Heart right ventricle (tissue), 16 donors: ENCODE measurements around the gene PFDN6. TPM values are rescaled to one million over a fixed set of nuclear protein-coding genes. Genes with fewer than 3 reads are reported as not detected.

Experiments used
- ATAC-seq, 8 donors: fragments of 200-7000 bp; cut with Tn5 transposase; one replicate each; pipeline ENCODE4 v1.9.1; 2020; ENCODE audit warnings: mild to moderate bottlenecking in 8 of 8, moderate library complexity in 8 of 8, moderate number of reproducible peaks in 1 of 8
- DNase-seq, 2 donors: peaks; one replicate each; pipeline ENCODE4 v3.0.0-alpha.2; 2020
- H3K27ac ChIP-seq, 10 donors: fragments of 200-600 bp; sonication (generic) in 2 of 10; one replicate each; pipeline versions ENCODE4 v1.5.0 to v1.8.0; 2020 to 2022; ENCODE audit warnings: mild to moderate bottlenecking in 3 of 10
- H3K27me3 ChIP-seq, 7 donors: fragments of 200-600 bp; one replicate each; pipeline ENCODE4 v1.8.0; 2021 to 2022; ENCODE audit warnings: mild to moderate bottlenecking in 2 of 7
- H3K36me3 ChIP-seq, 9 donors: fragments of 200-600 bp; sonication (generic) in 1 of 9; one replicate each; pipeline versions ENCODE4 v1.5.0 to v1.8.0; 2020 to 2022; ENCODE audit warnings: mild to moderate bottlenecking in 2 of 9
- H3K4me1 ChIP-seq, 9 donors: fragments of 200-600 bp; sonication (generic) in 1 of 9; one replicate each; pipeline versions ENCODE4 v1.5.0 to v1.8.0; 2020 to 2022; ENCODE audit warnings: mild to moderate bottlenecking in 4 of 9
- H3K4me3 ChIP-seq, 10 donors: fragments of 200-600 bp; sonication (generic) in 2 of 10; one replicate each; pipeline versions ENCODE4 v1.5.0 to v1.8.0; 2020 to 2022; ENCODE audit warnings: mild to moderate bottlenecking in 7 of 10, moderate library complexity in 2 of 10
- H3K9me3 ChIP-seq, 11 donors: fragments of 200-600 bp in 10 of 11; sonication (generic) in 2 of 11; one replicate each; pipeline versions ENCODE4 v1.5.0 to v1.8.0; 2013 to 2022; ENCODE audit warnings: mild to moderate bottlenecking in 2 of 11, control low read depth in 1 of 11, moderate library complexity in 1 of 11
- WGBS, 2 donors: extraction: QIAGEN DNeasy Blood & Tissue Kit; methylation state at CpG; one replicate each; pipeline ENCODE4 v1.1.7; 2013; ENCODE audit warnings: inconsistent platforms in 1 of 2; 5-methylcytosine and 5-hydroxymethylcytosine counted together
- intact Hi-C, 10 donors: fragments of 100-400 bp; cut with DNase I; formaldehyde crosslinking; loops; one replicate each; pipeline versions ENCODE4 v1.11.1 to v1.14.2; 2022
- microRNA-seq, 2 donors: library from miRNA; unstranded; fragments of <30 nt; microRNA quantifications; one replicate each; pipeline ENCODE4 v1.2.0, GENCODE V29; 2021
- polyA plus RNA-seq, 2 donors: library from polyadenylated mRNA; stranded (reverse); fragments of 200-250 nt; gene quantifications; one replicate each; pipeline ENCODE4 v1.2.3, GENCODE V29; 2013
- total RNA-seq, 10 donors: library from RNA; stranded (reverse); fragmentation: NEBNext Ultra II Directional in 3 of 10; extraction: Animal tissue kit (Norgen Biotek cat#: 25700) in 3 of 10; gene quantifications; one replicate each; pipeline versions ENCODE4 v1.2.1 to v1.2.4, GENCODE V29; 2021 to 2023
- TF ChIP-seq, protein P1 (sequence below), 9 donors: fragments of 200-600 bp; sonication (generic) in 2 of 9; IDR thresholded peaks; one replicate each; pipeline versions ENCODE4 v1.5.0 to v1.8.0; 2021 to 2022; ENCODE audit warnings: antibody characterized with exemption in 9 of 9, mild to moderate bottlenecking in 5 of 9, moderate library complexity in 1 of 9
- donor health status: Arrhythmogenic right ventricular cardiomyopathy.
- donor health status: ischemic (EF 13 %, LVEDD 7.1; RV severe dilation, severe dysfunction).
- donor health status: healthy with polysubstance abuse.
- donor health status: DM: no; HTN: yes; CAD: no.
- donor health status: DM: no; HTN: no; CAD: no.
- donor health status: ischemic (EF 25% LVEDD 6.9; RV normal size, moderate dysfunction).
- donor health status: ischemic (EF 25% LVEDD 5.7; RV mildly dilated, moderate dysfunction).
- donor health status: healthy.
- donor health status: DM: yes; HTN: yes; CAD: no.
- donor health status: Ischemic cardiomyopathy.
- donor health status: ischemic (EF 35%, LVEDD 5.7; RV mildly dilated, moderate dysfunction).
- donor health status: nonischemic (EF 11% LVEDD 7.7; RV severe dilation, severe dysfunction).
- donor health status: DM: yes; HTN: yes; CAD: no.
- donor health status: PGD.
- donor health status: ischemic (EF 29% LVEDD 5.4; RV normal size, mild dysfunction).
- donor health status: nonischemic (EF 23%, LVEDD 6.1; RV moderate dilation, normal function).

PFDN6 gene
- total and polyA plus RNA-seq, 12 donors, result 31.7 to 448 (median 43.4) TPM

- Histone ChIP-seq H3K4me3 (no peak overlapping the region), H3K27me3 (no peaks in the 10 kb centered on the region), H3K27ac (no peak overlapping the region), H3K36me3 (no peaks in the 10 kb centered on the region), H3K4me1 (no peaks in the 10 kb centered on the region), H3K9me3 (no peaks in the 10 kb centered on the region)
- intact Hi-C loops, result no loop called here
- ATAC-seq (no peak), DNase-seq (no peak)
- TF ChIP-seq, protein P1, sequence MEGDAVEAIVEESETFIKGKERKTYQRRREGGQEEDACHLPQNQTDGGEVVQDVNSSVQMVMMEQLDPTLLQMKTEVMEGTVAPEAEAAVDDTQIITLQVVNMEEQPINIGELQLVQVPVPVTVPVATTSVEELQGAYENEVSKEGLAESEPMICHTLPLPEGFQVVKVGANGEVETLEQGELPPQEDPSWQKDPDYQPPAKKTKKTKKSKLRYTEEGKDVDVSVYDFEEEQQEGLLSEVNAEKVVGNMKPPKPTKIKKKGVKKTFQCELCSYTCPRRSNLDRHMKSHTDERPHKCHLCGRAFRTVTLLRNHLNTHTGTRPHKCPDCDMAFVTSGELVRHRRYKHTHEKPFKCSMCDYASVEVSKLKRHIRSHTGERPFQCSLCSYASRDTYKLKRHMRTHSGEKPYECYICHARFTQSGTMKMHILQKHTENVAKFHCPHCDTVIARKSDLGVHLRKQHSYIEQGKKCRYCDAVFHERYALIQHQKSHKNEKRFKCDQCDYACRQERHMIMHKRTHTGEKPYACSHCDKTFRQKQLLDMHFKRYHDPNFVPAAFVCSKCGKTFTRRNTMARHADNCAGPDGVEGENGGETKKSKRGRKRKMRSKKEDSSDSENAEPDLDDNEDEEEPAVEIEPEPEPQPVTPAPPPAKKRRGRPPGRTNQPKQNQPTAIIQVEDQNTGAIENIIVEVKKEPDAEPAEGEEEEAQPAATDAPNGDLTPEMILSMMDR (IDR thresholded peaks at IDR 0.05), result no peak
- 85 to 88% methylated on average over 6 of the region's 6 CpGs for WGBS, 2 donors
These were observed 49.8 kb downstream of the PFDN6 start for GRCh38 chr6:33339193-33339592.

Small RNA genes within 50 kb of the gene (microRNA-seq; reads per million reads assigned to microRNA genes)
- gene MIR6834 (0 reads per million in 2 donors), gene MIR6873 (0 reads per million in 2 donors)

Other genes with a start within 250 kb of the PFDN6 start
- gene HLA-DPA1, start 216.0 kb upstream of the PFDN6 start, total RNA-seq, result 100 to 1,000 TPM in 1 of 10 donors, 10 to 100 TPM in 9; 17.8 to 328 (median 53.6) TPM
- gene HLA-DPA1, start 216.0 kb upstream of the PFDN6 start, polyA plus RNA-seq, result 10 to 100 TPM; 18.2 to 24.3 TPM
- 100 to 1,000 TPM in 1 of 10 donors, 10 to 100 TPM in 9; 19.2 to 264 (median 34.8) TPM for gene HLA-DPB1, start 213.6 kb upstream of the PFDN6 start, total RNA-seq
- 10 to 100 TPM; 18.7 to 48.2 TPM for gene HLA-DPB1, start 213.6 kb upstream of the PFDN6 start, polyA plus RNA-seq
- gene COL11A2, start 97.1 kb upstream of the PFDN6 start, total RNA-seq, result 1 to 10 TPM in 3 of 10 donors, under 1 TPM in 7; 0.52 to 3.9 (median 0.94) TPM
- 1 to 10 TPM in 1 of 2 donors, under 1 TPM in 1; 0.55 to 8.7 TPM for gene COL11A2, start 97.1 kb upstream of the PFDN6 start, polyA plus RNA-seq
- 10 to 100 TPM; 29.7 to 39.1 (median 33.2) TPM for gene RXRB, start 88.9 kb upstream of the PFDN6 start, total RNA-seq
- 10 to 100 TPM; 22.2 to 40.7 TPM for gene RXRB, start 88.9 kb upstream of the PFDN6 start, polyA plus RNA-seq
- gene SLC39A7, start 88.7 kb upstream of the PFDN6 start, total RNA-seq, result 100 to 1,000 TPM in 1 of 10 donors, 10 to 100 TPM in 9; 44.8 to 104 (median 53.1) TPM
- gene SLC39A7, start 88.7 kb upstream of the PFDN6 start, polyA plus RNA-seq, result 100 to 1,000 TPM in 1 of 2 donors, 10 to 100 TPM in 1; 25.8 to 178 TPM
- 10 to 100 TPM; 17.6 to 25.5 (median 23.0) TPM for gene HSD17B8, start 84.9 kb upstream of the PFDN6 start, total RNA-seq
- gene HSD17B8, start 84.9 kb upstream of the PFDN6 start, polyA plus RNA-seq, result 10 to 100 TPM in 1 of 2 donors, 1 to 10 TPM in 1; 7.4 to 15.1 TPM
- 10 to 100 TPM; 26.5 to 32.1 (median 28.0) TPM for gene RING1, start 81.1 kb upstream of the PFDN6 start, total RNA-seq
- gene RING1, start 81.1 kb upstream of the PFDN6 start, polyA plus RNA-seq, result 10 to 100 TPM; 28.6 to 35.1 TPM
- gene VPS52, start 17.7 kb upstream of the PFDN6 start, total RNA-seq, result 10 to 100 TPM; 29.8 to 41.6 (median 35.9) TPM
- gene VPS52, start 17.7 kb upstream of the PFDN6 start, polyA plus RNA-seq, result 10 to 100 TPM; 25.2 to 45.7 TPM
- 1,000 to 10,000 TPM in 3 of 10 donors, 100 to 1,000 TPM in 7; 767 to 1,326 (median 860) TPM for gene RPS18, start 17.5 kb upstream of the PFDN6 start, total RNA-seq
- 1,000 to 10,000 TPM; 2,826 to 4,398 TPM for gene RPS18, start 17.5 kb upstream of the PFDN6 start, polyA plus RNA-seq
- 10 to 100 TPM in 2 of 10 donors, 1 to 10 TPM in 8; 5.3 to 12.2 (median 8.0) TPM for gene B3GALT4, start 12.5 kb upstream of the PFDN6 start, total RNA-seq
- gene B3GALT4, start 12.5 kb upstream of the PFDN6 start, polyA plus RNA-seq, result 1 to 10 TPM; 7.0 to 9.1 TPM
- gene WDR46, start 362 bp upstream of the PFDN6 start, total RNA-seq, result 10 to 100 TPM; 11.0 to 27.8 (median 16.2) TPM
- gene WDR46, start 362 bp upstream of the PFDN6 start, polyA plus RNA-seq, result 10 to 100 TPM; 27.4 to 40.6 TPM
- gene RGL2, start 9.3 kb downstream of the PFDN6 start, total RNA-seq, result 10 to 100 TPM; 40.7 to 79.8 (median 50.4) TPM
- gene RGL2, start 9.3 kb downstream of the PFDN6 start, polyA plus RNA-seq, result 10 to 100 TPM; 51.8 to 68.4 TPM
- gene TAPBP, start 24.5 kb downstream of the PFDN6 start, total RNA-seq, result 100 to 1,000 TPM in 2 of 10 donors, 10 to 100 TPM in 8; 71.9 to 242 (median 86.7) TPM
- gene TAPBP, start 24.5 kb downstream of the PFDN6 start, polyA plus RNA-seq, result 10 to 100 TPM; 20.6 to 49.7 TPM
- 10 to 100 TPM; 11.7 to 19.8 (median 14.3) TPM for gene ZBTB22, start 28.1 kb downstream of the PFDN6 start, total RNA-seq
- gene ZBTB22, start 28.1 kb downstream of the PFDN6 start, polyA plus RNA-seq, result 10 to 100 TPM in 1 of 2 donors, 1 to 10 TPM in 1; 4.7 to 10.6 TPM
- gene DAXX, start 33.4 kb downstream of the PFDN6 start, total RNA-seq, result 10 to 100 TPM; 10.3 to 24.0 (median 15.9) TPM
- gene DAXX, start 33.4 kb downstream of the PFDN6 start, polyA plus RNA-seq, result 10 to 100 TPM; 15.7 to 24.8 TPM
- gene KIFC1, start 102.2 kb downstream of the PFDN6 start, total RNA-seq, result 1 to 10 TPM in 2 of 10 donors, under 1 TPM in 6, not detected in 2; 0.09 to 6.1 (median 0.36) TPM
- under 1 TPM; 0.28 to 0.29 TPM for gene KIFC1, start 102.2 kb downstream of the PFDN6 start, polyA plus RNA-seq
- gene PHF1, start 121.4 kb downstream of the PFDN6 start, total RNA-seq, result 10 to 100 TPM; 36.2 to 61.2 (median 48.9) TPM
- 100 to 1,000 TPM in 1 of 2 donors, 10 to 100 TPM in 1; 59.5 to 125 TPM for gene PHF1, start 121.4 kb downstream of the PFDN6 start, polyA plus RNA-seq
- 100 to 1,000 TPM in 9 of 10 donors, 10 to 100 TPM in 1; 99.8 to 132 (median 114) TPM for gene CUTA, start 128.5 kb downstream of the PFDN6 start, total RNA-seq
- gene CUTA, start 128.5 kb downstream of the PFDN6 start, polyA plus RNA-seq, result 100 to 1,000 TPM in 1 of 2 donors, 10 to 100 TPM in 1; 94.7 to 161 TPM
- gene SYNGAP1, start 130.5 kb downstream of the PFDN6 start, total RNA-seq, result 1 to 10 TPM; 3.6 to 8.5 (median 5.7) TPM
- 10 to 100 TPM in 1 of 2 donors, 1 to 10 TPM in 1; 3.1 to 10.2 TPM for gene SYNGAP1, start 130.5 kb downstream of the PFDN6 start, polyA plus RNA-seq
- gene ZBTB9, start 165.0 kb downstream of the PFDN6 start, total RNA-seq, result 1 to 10 TPM; 2.7 to 6.5 (median 4.9) TPM
- gene ZBTB9, start 165.0 kb downstream of the PFDN6 start, polyA plus RNA-seq, result 1 to 10 TPM; 1.2 to 4.3 TPM